ENCODE results near the gene SLC16A12. TPM values are rescaled to one million over a fixed set of nuclear protein-coding genes. Genes with fewer than 3 reads are reported as not detected.

SLC16A12 gene
- total RNA-seq, 3 donors from 2014 or later (not counting 1 experiment from before 2014, with no cell fraction given): not detected

GRCh38 chr10:89463846-89464537 is 71.4 kb downstream of the SLC16A12 start:
- Mint-ChIP-seq H3K27me3 (ENCODE audit: low read depth in 2 of 2) (peaks cover 18 to 35% of the 10 kb centered on the region in 2 donors), H3K4me1 (no peaks in the 10 kb centered on the region), H3K36me3 (no peaks in the 10 kb centered on the region), H3K4me3 (no peak overlapping the region), H3K27ac (no peak overlapping the region), H3K9me3 (no peaks in the 10 kb centered on the region)
- 95% methylated on average over 4 of the region's 6 CpGs for WGBS (ENCODE audit: insufficient coverage)
- Histone ChIP-seq H3K36me3 (ENCODE audit: control insufficient read depth, insufficient read depth, low read length) (no peaks in the 10 kb centered on the region), H3K4me3 (ENCODE audit: low read length) (no peak overlapping the region), H3K27me3 (ENCODE audit: control insufficient read depth, insufficient read depth, low read length) (peaks cover 3% of the 10 kb centered on the region), H3K27ac (ENCODE audit: low read length) (no peak overlapping the region), H3K9me3 (ENCODE audit: control insufficient read depth, insufficient read depth, low read length) (no peaks in the 10 kb centered on the region), H3K4me1 (ENCODE audit: control insufficient read depth, insufficient read depth, low read length) (no peaks in the 10 kb centered on the region)
- DNase-seq: no peak
- ATAC-seq: no peak
- intact Hi-C loops (cut with micrococcal nuclease): no loop called here
- no peak for TF ChIP-seq CTCF (IDR thresholded peaks at IDR 0.05)

- ATAC-seq (no peak), DNase-seq (no peak)
- H3K27ac ChIP-seq (ENCODE audit: low read length): no peak overlapping the region
- Mint-ChIP-seq H3K9me3 (no peaks in the 10 kb centered on the region), H3K4me3 (no peak overlapping the region), H3K27me3 (ENCODE audit: low read depth in 2 of 2) (peaks cover 31 to 46% of the 10 kb centered on the region in 2 donors), H3K27ac (no peak overlapping the region), H3K36me3 (no peaks in the 10 kb centered on the region), H3K4me1 (no peaks in the 10 kb centered on the region)
- no peaks in the 10 kb centered on the region for H3K36me3 ChIP-seq (ENCODE audit: control insufficient read depth, insufficient read depth, low read length)
- no peaks in the 10 kb centered on the region for H3K4me1 ChIP-seq (ENCODE audit: control insufficient read depth, insufficient read depth, low read length)
- no peaks in the 10 kb centered on the region for H3K9me3 ChIP-seq (ENCODE audit: control insufficient read depth, insufficient read depth, low read length)
- 86% methylated on average over 1 of the region's 1 CpG for WGBS (ENCODE audit: insufficient coverage)
- intact Hi-C loops (cut with micrococcal nuclease): no loop called here
- H3K27me3 ChIP-seq (ENCODE audit: control insufficient read depth, insufficient read depth, low read length): peaks cover 3% of the 10 kb centered on the region
- no peak for TF ChIP-seq CTCF (IDR thresholded peaks at IDR 0.05)
- no peak overlapping the region for H3K4me3 ChIP-seq (ENCODE audit: low read length)
These were observed 76.6 kb downstream of the SLC16A12 start for GRCh38 chr10:89458784-89459183.

- no peak overlapping the region for H3K27ac Mint-ChIP-seq
- Histone ChIP-seq H3K4me3 (ENCODE audit: low read length) (no peak overlapping the region), H3K36me3 (ENCODE audit: control insufficient read depth, insufficient read depth, low read length) (no peaks in the 10 kb centered on the region), H3K27me3 (ENCODE audit: control insufficient read depth, insufficient read depth, low read length) (peaks cover 3% of the 10 kb centered on the region), H3K4me1 (ENCODE audit: control insufficient read depth, insufficient read depth, low read length) (no peaks in the 10 kb centered on the region), H3K27ac (ENCODE audit: low read length) (no peak overlapping the region), H3K9me3 (ENCODE audit: control insufficient read depth, insufficient read depth, low read length) (no peaks in the 10 kb centered on the region)
- no peak overlapping the region for H3K4me3 Mint-ChIP-seq
- intact Hi-C loops (cut with micrococcal nuclease): no loop called here
- H3K4me1 Mint-ChIP-seq: no peaks in the 10 kb centered on the region
- no peak for TF ChIP-seq CTCF (IDR thresholded peaks at IDR 0.05)
- DNase-seq: no peak
- no peaks in the 10 kb centered on the region for H3K36me3 Mint-ChIP-seq
- WGBS (ENCODE audit: insufficient coverage): 86% methylated on average over 3 of the region's 3 CpGs
- no peaks in the 10 kb centered on the region for H3K9me3 Mint-ChIP-seq
- H3K27me3 Mint-ChIP-seq (ENCODE audit: low read depth in 2 of 2): peaks cover 31 to 46% of the 10 kb centered on the region in 2 donors
- no peak for ATAC-seq
These were observed 77.1 kb downstream of the SLC16A12 start for GRCh38 chr10:89458291-89458690.
